AG10803 (cell line): ENCODE results near the gene CNRIP1.
A peak's percentile ranks its signal among the peaks of the same experiment; 100 is the strongest.

Experiments used
- DNase-seq: peaks from one replicate; pipeline ENCODE4 v3.0.0; 2010; ENCODE audit warnings: low read depth
- H3K4me3 ChIP-seq: 2 replicates; pipeline ENCODE4 v1.5.1; 2011; ENCODE audit warnings: mild to moderate bottlenecking, low read length, control low read depth
- CTCF ChIP-seq: conservative IDR thresholded peaks from 2 replicates; pipeline ENCODE4 v1.5.1; 2011; ENCODE audit warnings: mild to moderate bottlenecking, low read length, control low read depth, inconsistent platforms

The CNRIP1 gene

GRCh38 chr2:68248361-68248760, 71.4 kb downstream of the CNRIP1 start:
- no peak for TF ChIP-seq CTCF
- no peak for DNase-seq
- H3K4me3 ChIP-seq = no peak overlapping the region

GRCh38 chr2:68246396-68246795, 73.4 kb downstream of the CNRIP1 start:
- no peak overlapping the region for H3K4me3 ChIP-seq
- DNase-seq = no peak
- TF ChIP-seq CTCF = no peak

- no peak for DNase-seq
- H3K4me3 ChIP-seq = no peak overlapping the region
- TF ChIP-seq CTCF = no peak
These were observed 74.1 kb downstream of the CNRIP1 start for GRCh38 chr2:68245672-68246071.

GRCh38 chr2:68245066-68245465, 74.7 kb downstream of the CNRIP1 start:
- no peak for TF ChIP-seq CTCF
- H3K4me3 ChIP-seq = no peak overlapping the region
- no peak for DNase-seq

DNA sequence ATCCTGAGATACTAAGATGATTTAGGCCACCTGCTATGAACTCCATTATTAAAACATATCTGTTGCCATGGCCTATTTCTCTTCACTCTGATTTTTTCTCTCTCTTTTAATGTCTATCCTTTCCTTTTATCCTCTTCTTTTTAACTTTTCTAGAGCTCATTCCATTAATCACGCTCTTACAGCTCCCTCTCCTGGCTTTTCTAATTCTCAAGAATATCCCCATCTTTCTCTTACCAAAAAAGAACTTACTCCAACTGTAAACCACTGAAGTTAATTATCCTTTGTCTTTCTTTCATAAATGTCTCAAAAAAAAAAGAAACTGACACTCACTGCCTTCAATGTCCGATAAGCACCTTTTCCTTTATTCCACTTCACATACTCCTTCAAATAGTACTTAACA, 75.3 kb downstream of the CNRIP1 start:
- H3K4me3 ChIP-seq = no peak overlapping the region
- TF ChIP-seq CTCF = peak; percentile 39; the same call in 1 of the 2 replicates
- DNase-seq = no peak
